HG02885 (cell line): ENCODE results near the gene AQP2.

Experiments
- ATAC-seq: cut with Tn5 transposase; IDR thresholded peaks from one replicate; pipeline ENCODE4 v1.9.1; 2021; ENCODE audit warnings: mild to moderate bottlenecking; ENCODE audit not compliant: unreplicated experiment, poor library complexity

The AQP2 gene

DNA sequence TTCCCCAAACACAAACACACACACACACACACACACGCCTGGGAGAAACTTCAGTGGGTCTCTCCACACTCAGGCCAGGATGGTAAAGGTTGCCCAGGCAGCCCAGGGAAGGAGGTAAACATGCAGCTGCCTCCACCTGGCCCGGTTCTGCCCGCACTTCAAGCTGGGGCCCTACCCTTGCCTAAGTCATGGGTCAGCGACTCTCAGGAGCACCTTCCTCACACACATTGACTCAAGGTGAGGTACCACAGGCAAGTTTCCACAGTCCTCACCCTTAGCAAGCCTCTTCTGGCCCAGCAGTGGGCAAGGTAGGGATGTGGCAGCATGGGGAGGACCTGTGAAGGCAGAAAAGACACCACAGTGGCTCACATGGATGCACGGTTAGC, 32.8 kb upstream of the AQP2 start:
- no peak for ATAC-seq

DNA sequence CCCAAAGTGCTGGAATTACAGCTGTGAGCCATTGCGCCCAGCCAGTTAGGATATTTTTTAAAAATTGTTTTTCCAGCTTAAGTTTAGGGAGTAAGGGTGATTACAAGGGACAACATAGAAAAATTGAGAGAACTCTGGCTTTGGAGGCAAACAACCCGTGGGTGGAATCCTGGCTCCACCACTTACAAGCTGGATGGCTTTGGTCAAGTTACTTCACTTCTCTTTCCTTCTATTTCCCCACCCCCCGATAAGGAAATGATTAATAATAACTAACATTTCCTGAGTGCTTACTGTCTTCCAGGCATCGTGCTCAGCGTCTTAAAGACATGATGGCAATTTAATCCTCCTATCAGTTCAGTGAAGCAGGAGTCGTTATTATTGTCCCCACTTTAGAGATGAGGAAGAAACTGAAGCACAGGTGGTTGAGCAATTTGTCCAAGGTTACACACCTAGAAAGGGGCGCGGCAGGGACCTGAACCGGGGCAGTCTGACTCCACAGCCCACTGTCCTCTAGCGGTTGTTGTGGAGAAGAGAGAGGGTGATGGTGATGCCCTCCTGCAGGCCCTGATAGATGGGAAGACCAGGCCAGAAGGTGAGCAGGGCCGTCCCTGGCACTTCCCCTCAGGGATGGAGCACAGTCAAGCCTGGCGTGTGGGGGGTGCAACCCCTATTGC, 30.2 kb upstream of the AQP2 start:
- no peak for ATAC-seq

DNA sequence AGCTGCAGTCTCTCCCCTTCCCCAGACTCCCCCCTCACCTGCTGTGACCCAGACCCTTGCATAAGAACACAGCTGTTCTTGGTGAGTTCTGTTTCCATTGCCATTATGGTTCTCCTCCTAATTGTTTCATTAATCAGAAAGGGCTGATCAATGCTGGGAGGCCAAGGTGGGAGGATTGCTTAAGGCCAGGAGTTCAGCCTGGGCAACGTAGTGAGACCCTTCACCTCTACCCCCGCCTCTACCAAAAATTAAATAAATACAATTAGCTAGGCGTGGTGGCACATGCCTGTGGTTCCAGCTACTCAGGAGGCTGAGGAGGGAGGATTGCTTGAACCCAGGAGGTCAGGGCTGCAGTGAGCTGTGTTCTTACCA, 29.6 kb upstream of the AQP2 start:
- no peak for ATAC-seq

DNA sequence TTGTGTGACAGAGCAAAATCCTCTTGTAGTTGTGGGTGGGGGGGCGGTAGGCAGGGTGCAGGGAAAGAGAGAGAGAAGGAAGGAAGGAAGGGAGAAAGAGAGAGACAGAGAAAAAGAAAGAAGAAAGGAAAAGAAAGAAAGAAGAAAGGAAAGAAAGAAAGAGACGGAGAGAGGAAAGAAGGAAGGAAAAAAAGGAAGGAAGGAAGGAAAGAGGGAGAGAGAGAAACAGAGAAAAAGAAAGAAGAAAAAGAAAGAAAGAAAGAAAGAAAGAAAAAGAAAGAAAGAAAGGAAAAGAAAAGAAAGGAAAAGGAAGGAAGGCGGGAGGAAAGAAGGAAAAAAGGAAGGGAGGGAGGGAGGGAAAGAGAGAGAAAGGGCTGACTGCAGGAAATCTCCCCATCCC, 29.2 kb upstream of the AQP2 start:
- no peak for ATAC-seq

DNA sequence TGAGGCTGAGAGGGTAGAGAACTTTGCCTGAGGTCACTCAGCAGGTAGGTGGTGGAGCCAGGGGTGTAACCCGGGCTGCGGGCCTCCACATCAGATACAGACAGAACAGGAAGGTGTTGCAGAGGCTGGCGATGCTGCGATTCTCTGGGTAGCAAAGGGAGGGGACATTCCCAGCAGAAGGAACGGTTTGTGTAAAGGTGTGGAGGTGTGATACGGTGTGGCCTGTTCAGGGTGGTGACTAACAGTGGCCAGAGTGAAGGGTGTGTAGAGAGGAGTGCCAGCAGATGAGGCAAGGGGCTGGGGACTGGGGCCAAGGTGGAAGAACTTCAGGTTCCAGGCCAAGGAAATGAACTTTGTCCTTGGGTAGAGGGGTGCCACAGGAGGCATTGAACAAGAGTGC, 28.6 kb upstream of the AQP2 start:
- ATAC-seq = no peak

DNA sequence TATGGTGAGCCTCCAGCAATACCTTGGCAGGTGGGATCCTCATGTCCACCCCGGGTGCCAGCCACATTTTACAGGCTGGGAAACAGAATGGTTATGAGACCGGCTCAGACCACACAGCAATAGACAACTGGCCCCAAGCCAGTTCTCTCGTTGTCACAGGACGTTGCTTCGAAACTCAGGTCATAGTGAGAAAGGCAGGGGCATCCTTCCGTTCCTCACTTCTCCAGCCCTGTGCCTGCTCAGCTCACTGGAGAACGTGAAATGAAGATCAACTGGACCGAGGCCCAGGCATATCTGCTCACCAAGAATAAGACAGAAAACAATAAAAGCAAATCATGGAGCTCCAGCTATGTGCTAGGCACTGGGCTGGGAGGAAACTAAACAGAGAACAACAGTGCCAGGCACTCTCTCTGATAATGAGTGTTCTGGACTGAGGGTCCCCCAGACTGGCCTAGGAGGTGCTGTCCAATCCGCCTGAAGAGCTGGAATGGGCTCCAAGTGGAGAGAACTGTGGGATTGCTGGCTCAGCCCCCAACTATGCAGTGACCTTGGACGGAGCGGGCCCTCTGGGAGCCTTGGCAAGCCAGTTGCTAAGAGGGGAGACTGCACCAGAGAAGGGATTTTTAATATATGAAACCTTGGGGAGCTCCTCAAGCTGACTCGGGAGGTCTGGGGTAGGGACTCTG, 28.0 kb upstream of the AQP2 start:
- ATAC-seq = no peak

DNA sequence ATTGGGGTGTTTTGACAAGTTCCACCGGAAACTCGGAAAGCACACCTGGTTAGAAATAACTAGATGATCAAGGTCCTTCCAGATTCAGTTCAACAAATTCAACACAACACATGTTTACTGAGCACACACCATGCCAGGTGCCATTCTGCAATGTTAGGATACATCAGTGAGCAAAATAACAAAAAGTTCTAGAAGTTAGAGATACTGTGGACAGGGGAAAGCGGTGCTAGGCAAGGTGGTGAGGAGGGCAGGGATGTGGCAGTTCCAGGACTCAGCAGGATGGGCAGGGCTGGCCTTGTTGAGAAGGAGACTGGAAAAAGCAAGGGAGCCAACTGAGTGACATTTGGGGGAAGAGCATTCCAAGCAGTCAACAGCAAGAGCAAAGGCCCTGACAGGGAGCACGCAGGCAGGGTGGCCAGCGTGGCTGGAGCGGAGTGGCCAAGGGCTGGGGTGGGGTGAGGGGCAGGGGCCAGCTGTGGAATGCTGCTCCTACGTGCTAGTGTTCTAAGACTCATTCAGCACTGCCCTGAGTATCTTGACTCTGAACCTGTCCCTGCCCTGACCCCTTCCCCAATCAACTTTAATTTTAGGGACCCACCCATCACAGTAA, 27.4 kb upstream of the AQP2 start:
- ATAC-seq = no peak

DNA sequence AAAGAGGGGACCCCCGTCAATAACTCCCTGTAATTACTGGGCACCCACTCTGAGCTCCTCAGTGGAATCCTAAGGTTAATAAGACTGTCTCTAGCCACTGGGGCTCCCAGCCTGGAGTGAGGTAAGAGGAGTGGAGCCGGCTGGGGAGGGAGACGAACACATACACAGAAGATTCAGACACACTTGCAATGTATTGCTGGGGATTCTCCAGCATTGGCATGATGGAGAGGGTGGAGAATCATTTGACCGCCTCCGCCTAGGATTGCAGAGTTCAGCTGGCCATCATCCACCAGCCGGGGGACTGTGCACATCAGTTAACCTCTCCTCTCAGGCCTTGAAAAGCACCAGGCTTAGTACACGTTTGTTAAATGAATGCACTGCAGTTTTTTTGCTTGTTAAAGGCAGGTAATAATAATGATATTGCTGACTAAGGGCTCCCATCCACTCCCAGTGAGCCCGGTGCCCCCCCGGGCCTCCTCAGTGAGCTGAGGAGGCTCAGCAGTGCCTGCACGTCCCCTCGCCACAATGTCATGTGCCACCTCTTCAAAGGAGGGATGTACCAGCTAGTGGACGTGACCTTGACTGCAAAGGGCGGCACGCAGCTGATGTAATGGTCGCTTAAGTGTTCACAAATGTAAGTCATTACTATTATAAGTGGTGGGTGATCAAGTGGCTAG, 26.5 kb upstream of the AQP2 start:
- ATAC-seq = no peak

DNA sequence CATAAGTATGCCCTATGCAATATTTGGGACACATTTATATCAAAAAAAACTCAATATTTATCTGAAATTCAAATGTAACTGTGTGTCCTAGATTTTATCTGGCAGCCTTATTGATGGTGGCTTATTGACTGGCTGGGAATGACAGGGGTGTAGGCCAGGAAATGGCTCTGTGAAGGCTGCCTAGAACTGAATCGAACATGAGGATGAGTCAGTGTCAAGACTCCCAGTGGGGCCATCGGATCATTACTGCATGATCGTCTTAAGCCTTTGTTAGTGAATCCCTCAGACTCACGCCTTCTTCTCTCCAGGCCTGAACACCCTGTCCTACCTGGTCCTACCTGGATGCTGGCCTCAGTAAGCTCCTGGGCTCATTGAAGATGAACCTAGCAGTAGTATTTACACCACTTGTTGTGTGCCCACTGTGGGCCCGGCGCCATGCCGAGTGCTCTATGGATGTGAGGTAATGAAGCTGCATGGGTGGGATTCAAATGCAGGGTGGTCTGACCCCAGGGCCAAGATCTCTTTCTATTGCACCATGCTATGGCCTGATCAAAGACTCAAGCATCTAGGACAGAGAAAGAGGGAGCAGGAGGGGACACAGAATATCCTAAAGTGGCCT, 25.8 kb upstream of the AQP2 start:
- no peak for ATAC-seq

DNA sequence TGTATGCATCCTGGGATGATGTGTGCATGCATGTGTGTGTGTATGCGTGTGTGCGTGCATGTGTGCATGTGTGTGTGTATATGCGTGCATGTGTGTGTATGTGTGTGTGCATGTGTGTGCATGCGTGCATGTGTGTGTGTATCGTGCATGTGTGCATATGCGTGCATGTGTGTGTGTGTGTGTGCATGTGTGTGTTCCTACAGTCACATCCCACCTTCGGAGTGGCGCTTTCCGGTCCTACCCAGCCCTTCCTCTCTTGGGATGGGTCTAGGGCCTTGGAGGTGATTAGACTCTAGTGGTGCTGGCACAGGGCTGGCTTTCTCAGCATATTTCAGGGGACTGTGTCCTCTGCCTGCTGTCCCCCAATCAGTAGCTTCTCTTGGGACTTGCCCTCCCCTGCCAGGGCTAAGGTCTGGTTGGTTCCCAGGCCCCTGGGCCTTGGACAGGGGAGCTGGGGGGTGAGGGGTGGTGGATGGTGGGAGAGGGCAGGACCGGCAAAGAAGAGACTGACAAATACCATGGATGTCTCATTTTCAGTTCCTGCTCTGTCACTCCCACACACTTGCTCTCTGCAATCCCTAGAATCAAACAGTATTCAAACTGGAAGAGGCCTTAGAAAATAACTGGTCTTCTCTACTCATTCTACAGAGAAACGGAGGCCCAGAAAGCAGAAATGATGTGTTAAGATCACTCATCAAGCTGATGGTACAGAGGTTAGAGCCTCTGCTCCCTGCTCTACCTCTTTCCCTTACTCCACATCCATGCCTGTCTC, 24.9 kb upstream of the AQP2 start:
- no peak for ATAC-seq

DNA sequence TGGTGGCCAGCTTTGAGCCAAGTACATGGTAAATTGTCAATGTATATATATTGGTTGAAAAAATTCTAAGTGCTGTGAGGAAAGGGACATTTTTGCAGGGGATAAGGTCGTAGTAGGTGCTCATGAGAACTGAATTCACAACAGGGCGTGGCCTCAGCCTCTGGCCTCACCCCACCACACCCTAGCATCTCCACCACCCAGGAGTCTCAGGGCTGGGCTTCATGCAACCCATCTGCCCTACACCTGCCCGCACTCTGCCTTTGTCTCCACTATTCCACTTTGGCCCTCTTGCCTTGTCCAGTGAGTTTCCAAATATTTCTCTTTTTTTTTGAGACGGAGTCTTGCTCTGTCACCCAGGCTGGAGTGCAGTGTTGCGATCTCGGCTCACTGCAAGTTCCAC, 22.1 kb upstream of the AQP2 start:
- no peak for ATAC-seq

DNA sequence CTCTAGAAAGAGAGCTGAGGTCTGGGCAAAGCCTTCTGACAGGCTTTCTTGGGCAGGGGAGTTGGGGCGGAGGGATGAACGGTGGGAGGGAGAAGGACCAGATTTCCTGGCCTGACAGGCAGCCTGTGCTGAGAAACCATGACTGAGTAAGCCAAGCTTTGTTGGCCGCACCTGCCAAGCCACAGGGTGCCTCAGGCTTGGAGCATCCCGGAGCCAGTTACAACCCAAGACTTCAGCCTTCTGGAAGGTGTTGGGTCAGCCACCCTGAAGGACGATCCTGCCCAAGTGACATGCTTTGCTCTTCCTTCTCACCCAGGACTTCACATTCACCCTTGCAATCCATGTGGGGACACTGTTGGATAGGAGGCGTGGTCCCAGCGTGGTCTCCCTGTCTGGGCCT, 21.0 kb upstream of the AQP2 start:
- no peak for ATAC-seq

DNA sequence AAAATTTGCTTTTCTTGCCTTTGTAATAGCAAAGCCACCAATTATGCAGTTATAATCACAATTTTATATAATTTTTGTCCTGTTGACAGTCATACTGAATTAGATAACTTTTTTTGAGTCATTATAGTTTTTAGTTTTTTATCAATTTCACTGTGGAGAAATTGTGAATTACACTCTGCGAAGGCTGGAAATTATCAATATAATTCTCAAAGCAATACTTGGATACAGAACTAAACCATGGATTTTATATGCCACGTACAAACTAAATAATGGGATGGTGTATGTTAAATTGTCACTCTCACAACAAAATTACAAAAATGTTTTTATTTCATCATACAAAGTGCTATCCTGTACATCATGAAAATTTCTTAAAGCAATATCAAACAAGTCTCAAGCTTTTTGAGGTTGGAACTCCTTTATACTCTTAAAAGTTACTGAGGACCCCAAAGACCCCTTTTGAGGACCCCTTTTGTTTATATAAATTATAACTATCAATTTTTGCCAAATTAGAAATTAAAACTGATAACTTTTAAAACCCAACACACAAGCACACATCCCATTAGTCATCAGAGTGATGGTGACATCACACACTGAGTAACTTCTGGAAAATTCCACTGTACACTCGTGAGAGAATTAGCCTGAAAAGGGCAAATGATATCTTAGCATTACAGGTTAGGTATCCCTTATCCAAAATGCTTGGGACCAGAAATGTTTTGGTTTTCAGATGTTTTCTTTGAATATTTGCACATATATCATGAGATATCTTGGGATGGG, 19.8 kb upstream of the AQP2 start:
- ATAC-seq = no peak

DNA sequence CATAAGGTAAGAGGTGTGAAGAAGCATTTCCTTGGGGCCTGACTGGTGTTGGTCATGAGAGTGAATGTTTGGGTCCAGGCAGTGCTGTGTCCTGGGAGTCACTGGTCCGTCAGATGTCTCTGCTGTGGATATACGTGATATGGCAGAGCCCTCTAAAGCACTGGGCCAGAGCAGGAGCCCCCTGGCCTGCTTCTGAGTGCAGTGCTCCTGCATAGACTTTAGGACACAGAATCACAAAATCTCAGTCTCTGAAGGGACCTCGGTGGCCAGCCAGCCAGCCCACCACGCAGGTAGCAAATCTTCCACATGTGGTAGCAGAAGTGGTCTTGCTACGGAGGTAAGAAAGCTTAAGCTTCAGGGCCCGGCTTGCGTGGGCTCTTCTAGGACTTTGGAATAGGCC, 18.5 kb upstream of the AQP2 start:
- ATAC-seq = no peak

DNA sequence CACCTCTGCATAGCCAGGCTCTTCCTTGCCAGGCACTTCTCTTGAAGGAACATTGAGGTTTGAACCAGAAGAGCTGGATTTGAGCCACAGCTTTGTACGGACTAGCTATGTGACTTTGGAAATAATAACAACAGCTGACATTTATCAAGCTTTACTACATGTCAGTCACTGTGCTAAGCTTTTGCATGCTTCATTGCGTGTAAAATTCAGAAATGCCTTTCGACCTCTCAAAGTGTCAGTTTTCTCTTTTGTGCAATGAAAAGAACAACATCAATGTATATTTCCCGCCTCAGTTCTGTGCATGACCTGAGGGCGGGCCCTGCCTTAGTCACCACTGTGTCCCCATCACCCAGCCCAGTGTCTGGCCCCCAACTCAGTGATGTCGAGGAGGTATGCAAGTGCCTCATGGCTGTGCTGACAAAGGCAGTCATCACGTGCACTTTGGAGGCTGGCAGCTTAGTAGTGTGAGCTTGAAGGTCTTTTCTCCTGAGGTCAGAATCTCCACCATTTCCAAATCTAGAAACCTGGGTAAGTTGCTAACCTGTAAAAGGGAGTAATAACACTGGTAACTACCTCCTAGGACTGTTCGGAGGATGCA, 17.9 kb upstream of the AQP2 start:
- no peak for ATAC-seq

DNA sequence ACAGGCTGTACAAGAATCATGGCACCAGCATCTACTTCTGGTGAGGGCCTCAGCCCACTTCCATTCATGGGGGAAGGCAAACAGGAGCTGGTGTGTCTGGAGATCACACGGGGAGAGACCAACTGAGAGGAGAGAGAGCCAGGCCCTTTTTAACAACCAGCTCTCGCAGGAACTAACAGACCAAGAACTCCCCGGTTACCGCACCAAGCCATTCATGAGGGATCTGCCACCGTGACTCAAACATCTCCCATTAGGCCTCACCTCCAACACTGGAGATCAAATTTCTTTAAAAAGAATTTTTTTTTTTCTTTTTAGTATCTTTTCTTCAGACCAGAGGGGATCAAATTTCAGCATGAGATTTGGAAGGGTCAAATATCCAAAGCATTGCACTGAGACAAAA, 16.7 kb upstream of the AQP2 start:
- no peak for ATAC-seq

DNA sequence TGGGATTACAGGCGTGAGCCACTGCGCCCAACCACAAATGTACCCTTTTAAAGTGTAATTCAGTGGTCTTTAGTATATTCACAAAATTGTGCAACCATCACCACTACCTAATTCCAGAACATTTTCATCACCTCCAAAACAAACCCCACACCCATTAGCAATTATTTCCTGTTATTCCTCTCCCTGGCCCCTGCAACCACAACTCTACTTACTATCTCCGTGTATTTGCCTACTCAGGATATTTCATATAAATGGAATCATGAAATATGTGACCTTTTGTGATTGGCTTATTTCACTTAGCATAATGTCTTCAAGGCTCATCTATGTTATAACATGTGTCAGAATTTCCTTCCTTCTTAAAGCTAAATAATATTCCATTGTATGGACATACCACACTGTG, 16.0 kb upstream of the AQP2 start:
- ATAC-seq = no peak

DNA sequence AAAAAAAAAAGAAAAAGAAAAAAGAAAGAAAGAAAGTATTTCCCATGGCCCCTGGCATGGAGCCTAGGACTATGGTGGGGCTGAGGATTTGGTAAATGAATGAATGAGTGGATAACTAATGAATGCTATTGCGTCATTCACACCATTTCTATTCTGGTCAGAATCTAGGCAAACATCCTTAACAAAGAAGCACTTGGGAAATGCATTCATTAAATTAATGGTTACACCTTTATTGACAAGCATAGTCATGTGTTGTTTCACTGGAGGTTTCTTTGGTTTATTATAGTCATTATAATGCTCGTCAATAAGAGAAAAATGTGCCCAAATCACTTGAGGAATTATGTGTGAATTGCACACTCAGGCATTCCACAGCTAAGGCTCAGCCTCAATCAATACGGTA, 13.6 kb upstream of the AQP2 start:
- no peak for ATAC-seq

DNA sequence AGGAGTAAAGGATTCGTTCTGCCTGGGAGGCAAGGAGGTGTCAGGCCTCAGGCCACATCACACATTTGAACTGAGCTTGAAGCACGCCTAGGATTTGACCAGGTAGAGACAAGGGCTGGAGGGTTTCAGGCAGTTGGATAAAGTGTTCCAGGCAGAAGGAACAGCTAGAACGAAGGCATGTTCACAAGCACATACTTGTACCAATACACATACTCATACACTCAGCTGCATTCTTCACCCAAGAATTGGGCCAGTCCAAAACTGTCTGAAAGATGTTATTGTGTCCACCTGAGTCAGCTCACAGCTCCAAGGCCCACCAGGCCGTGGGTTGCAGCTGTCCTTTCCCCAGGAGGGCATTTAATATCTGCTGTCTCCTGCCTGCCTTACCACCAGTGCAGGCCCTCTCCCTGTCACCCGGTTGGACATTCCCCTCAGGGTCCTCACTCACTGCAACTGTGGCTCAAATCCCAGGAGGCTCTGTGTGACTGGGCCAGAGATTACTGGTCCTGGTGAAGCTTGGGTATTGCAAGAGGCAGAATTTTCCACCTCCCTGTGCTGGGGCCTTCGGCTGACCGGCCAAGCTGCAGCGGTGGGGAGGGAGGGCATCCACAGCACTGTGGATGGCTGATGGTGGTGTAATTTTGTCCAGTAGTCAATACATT, 12.8 kb upstream of the AQP2 start:
- no peak for ATAC-seq
